HCT116 (cell line): ENCODE measurements around the gene CMBL. TPM values are rescaled to one million over a fixed set of nuclear protein-coding genes. Genes with fewer than 3 reads are reported as not detected.

ENCODE experiments used
- ATAC-seq: fragments of 200-7000 bp; cut with Tn5 transposase; 2 replicates; pipeline ENCODE4 v1.9.1; 2020; ENCODE audit warnings: mild to moderate bottlenecking, moderate library complexity
- BruUV-seq: library from RNA; stranded (reverse); fragments of 400-500 nt; replicated peaks from 2 replicates; lab custom pipeline; 2021; lab: Mats Ljungman, UMichigan
- CTCF ChIA-PET: fragments of 300-600 bp; sonication (Branson Sonifier 250); formaldehyde crosslinking; loops from one replicate; lab custom pipeline; 2021; ENCODE audit warnings: antibody characterized with exemption; lab: Charles Lee
- POLR2A ChIA-PET: fragments of 300-600, 350-600 bp; sonication (Branson Sonifier 250); formaldehyde crosslinking; loops from one replicate; lab custom pipeline; 2021; ENCODE audit warnings: antibody characterized with exemption; lab: Charles Lee
- RAD21 ChIA-PET, 2 experiments: fragments of 300-600 bp; sonication (Branson Sonifier 250); formaldehyde crosslinking; loops; one replicate each; lab custom pipeline; 2023; ENCODE audit warnings: low total read pairs in 2 of 2; ENCODE audit not compliant: uncharacterized antibody in 2 of 2, unreplicated experiment in 2 of 2, low non-redundant PET in 1 of 2; lab: Charles Lee
- DNase-seq: peaks from one replicate; pipeline ENCODE4 v3.0.0-alpha.2; 2010; ENCODE audit warnings: low read depth, low spot score
- H2AFZ ChIP-seq: fragments of 200-600 bp; shearing (Covaris generic), sonication (generic); 2 replicates; pipeline ENCODE4 v1.6.1; 2017; ENCODE audit warnings: low read depth, mixed run types, mixed read lengths, antibody characterized with exemption, low read length; ENCODE audit not compliant: poor library complexity, severe bottlenecking
- H3K27ac ChIP-seq: 2 replicates; pipeline ENCODE4 v1.5.1; 2012; ENCODE audit warnings: low read depth, low read length
- H3K27me3 ChIP-seq: fragments of 200-600 bp; sonication (generic); 2 replicates; pipeline ENCODE4 v1.6.1; 2016; ENCODE audit warnings: mixed run types, low read length, mixed read lengths; ENCODE audit not compliant: insufficient read depth
- H3K36me3 ChIP-seq, 2 experiments: fragments of 200-500 bp in 1 of 2; fragments of 200-600 bp in 1 of 2; sonication (Bioruptor generic) in 1 of 2; sonication (generic) in 1 of 2; 2 replicates each; pipeline versions ENCODE4 v1.5.1 to v1.6.1; 2014 to 2016; ENCODE audit warnings: low read length in 2 of 2, inconsistent platforms in 1 of 2, mixed read lengths in 1 of 2, mixed run types in 1 of 2; ENCODE audit not compliant: insufficient read depth in 2 of 2, control insufficient read depth in 1 of 2
- H3K4me1 ChIP-seq, 2 experiments: fragments of 200-600 bp in 1 of 2; sonication (generic) in 1 of 2; 2 replicates each; pipeline versions ENCODE4 v1.5.1 to v1.6.1; 2012 to 2017; ENCODE audit warnings: low read length in 2 of 2, inconsistent platforms in 1 of 2, mild to moderate bottlenecking in 1 of 2, mixed read lengths in 1 of 2, mixed run types in 1 of 2, moderate library complexity in 1 of 2; ENCODE audit not compliant: insufficient read depth in 2 of 2, control insufficient read depth in 1 of 2
- H3K4me2 ChIP-seq: fragments of 200-600 bp; sonication (generic); 2 replicates; pipeline ENCODE4 v1.6.1; 2017; ENCODE audit warnings: mixed run types, low read length, mixed read lengths
- H3K4me3 ChIP-seq, 2 experiments: fragments of 200-600 bp in 1 of 2; sonication (generic) in 1 of 2; replicated peaks in 1 of 2; 2 replicates each; pipeline ENCODE4 v1.5.1; 2011 to 2016; ENCODE audit warnings: low read length in 2 of 2, control low read depth in 1 of 2, low read depth in 1 of 2, mild to moderate bottlenecking in 1 of 2, mixed read lengths in 1 of 2, mixed run types in 1 of 2
- H3K79me2 ChIP-seq: fragments of 200-600 bp; sonication (generic); 2 replicates; pipeline ENCODE4 v1.6.1; 2017; ENCODE audit warnings: mild to moderate bottlenecking, mixed run types, low read length, moderate library complexity, mixed read lengths; ENCODE audit not compliant: insufficient read depth
- H3K9ac ChIP-seq: fragments of 200-600 bp; sonication (generic); 2 replicates; pipeline ENCODE4 v1.6.1; 2016; ENCODE audit warnings: low read length, mixed read lengths
- H3K9me2 ChIP-seq: fragments of 200-600 bp; sonication (generic), shearing (Covaris generic); 2 replicates; pipeline ENCODE4 v1.6.1; 2017; ENCODE audit warnings: mixed run types, mild to moderate bottlenecking, moderate library complexity; ENCODE audit not compliant: insufficient read depth
- H3K9me3 ChIP-seq, 2 experiments: fragments of 200-500 bp in 1 of 2; fragments of 200-600 bp in 1 of 2; sonication (Bioruptor generic) in 1 of 2; sonication (generic) in 1 of 2; 2 replicates each; pipeline ENCODE4 v1.6.1; 2014 to 2017; ENCODE audit warnings: low read length in 2 of 2, mixed read lengths in 2 of 2, inconsistent platforms in 1 of 2, low read depth in 1 of 2, mild to moderate bottlenecking in 1 of 2, mixed run types in 1 of 2, moderate library complexity in 1 of 2; ENCODE audit not compliant: control insufficient read depth in 1 of 2, insufficient read depth in 1 of 2
- H4K20me1 ChIP-seq: fragments of 200-600 bp; sonication (generic), shearing (Covaris generic); 2 replicates; pipeline ENCODE4 v1.6.1; 2017; ENCODE audit warnings: mixed run types, mild to moderate bottlenecking, moderate library complexity; ENCODE audit not compliant: insufficient read depth
- CBX3 ChIP-seq: IDR thresholded peaks from 2 replicates; pipeline ENCODE4 v1.6.1; 2012; ENCODE audit warnings: low read depth
- CEBPB ChIP-seq: IDR thresholded peaks from 2 replicates; pipeline ENCODE4 v1.6.1; 2012; ENCODE audit warnings: low read depth
- EZH2 ChIP-seq: fragments of 200-600 bp; sonication (generic); IDR thresholded peaks from 2 replicates; pipeline ENCODE4 v1.6.1; 2017; ENCODE audit warnings: antibody characterized with exemption, mixed run types
- RAD21 ChIP-seq: IDR thresholded peaks from 2 replicates; pipeline ENCODE4 v1.6.1; 2012; ENCODE audit warnings: low read depth, mild to moderate bottlenecking
- SIN3A ChIP-seq: IDR thresholded peaks from 2 replicates; pipeline ENCODE4 v1.6.1; 2012; ENCODE audit warnings: low read depth
- TCF7L2 ChIP-seq: IDR thresholded peaks from 2 replicates; pipeline ENCODE4 v1.7.0; 2011; ENCODE audit warnings: borderline replicate concordance, inconsistent platforms; ENCODE audit not compliant: insufficient read depth, insufficient read length; ENCODE audit errors: extremely low read depth
- ZBTB33 ChIP-seq: IDR thresholded peaks from 2 replicates; pipeline ENCODE4 v1.6.1; 2011; ENCODE audit warnings: mild to moderate bottlenecking, low read length, moderate library complexity; ENCODE audit not compliant: insufficient replicate concordance; ENCODE audit errors: extremely low read depth
- intact Hi-C: fragments of 100-400 bp; cut with micrococcal nuclease; formaldehyde crosslinking; loops from 2 replicates; pipeline ENCODE4 v1.10.0; 2022
- total RNA-seq: library from RNA; stranded (reverse); gene quantifications from one replicate; pipeline ENCODE4 v1.2.1, GENCODE V29; 2021; ENCODE audit not compliant: unreplicated experiment

The CMBL gene
- total RNA-seq, 1 experiment from 2014 or later = 51.0 TPM

GRCh38 chr5:10286862-10287227 is 20.9 kb downstream of the CMBL start:
- H3K79me2 ChIP-seq = peaks cover 5% of the 10 kb centered on the region; the same call in 1 of the 2 replicates
- H3K9me2 ChIP-seq = no peaks in the 10 kb centered on the region
- H2AFZ ChIP-seq = no peak overlapping the region
- H3K36me3 ChIP-seq = peaks cover 6 to 8% of the 10 kb centered on the region in 2 experiments; a peak in 2 of 4 replicates
- RAD21 ChIA-PET = no interaction called here
- no peaks in the 10 kb centered on the region for H3K9me3 ChIP-seq
- no peak overlapping the region for H3K4me2 ChIP-seq
- BruUV-seq = no TSS peak
- no peak overlapping the region for H3K4me3 ChIP-seq
- 0 out of 4 replicates have a peak, but pooled peaks cover 2 to 4% of the 10 kb centered on the region in 2 experiments for H3K4me1 ChIP-seq
- POLR2A ChIA-PET = no interaction called here
- ATAC-seq = no peak
- no peak overlapping the region for H3K27ac ChIP-seq
- no peak overlapping the region for H3K9ac ChIP-seq
- intact Hi-C loops = no loop called here
- no peaks in the 10 kb centered on the region for H4K20me1 ChIP-seq
- no peak for DNase-seq
- no peak for TF ChIP-seq RAD21
- no peak for TF ChIP-seq CEBPB
- TF ChIP-seq CBX3 = no peak
- no peak for TF ChIP-seq ZBTB33
- no peak for TF ChIP-seq EZH2
- TF ChIP-seq SIN3A = no peak
- TF ChIP-seq TCF7L2 = no peak
- CTCF ChIA-PET = no interaction called here
- H3K27me3 ChIP-seq = no peaks in the 10 kb centered on the region
